Measurements from ENCODE around the gene MAPKAPK3.

The MAPKAPK3 gene

DNA sequence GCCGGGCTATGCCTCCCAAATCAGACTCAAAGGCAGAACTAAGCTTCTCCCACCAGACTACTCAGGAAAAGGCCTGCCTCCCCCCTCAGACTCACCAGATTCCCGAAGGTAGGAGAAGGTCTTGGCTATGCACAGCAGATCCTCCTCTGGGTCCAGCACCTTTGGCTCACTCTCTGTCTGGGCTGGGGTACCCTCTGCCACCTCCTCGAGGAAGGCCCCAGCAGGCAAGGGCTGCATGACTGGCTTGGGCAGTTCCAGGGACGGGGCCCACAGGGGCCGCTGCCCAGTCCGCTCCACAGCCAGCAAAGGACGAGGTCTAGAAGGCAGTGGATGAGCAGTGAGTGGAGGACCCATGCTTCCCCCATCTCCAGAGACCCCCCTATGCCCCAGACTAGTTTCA lies 8.7 kb upstream of the MAPKAPK3 start:
- no peak for DNase-seq (ENCODE audit: low read depth in 2 of 2)

DNA sequence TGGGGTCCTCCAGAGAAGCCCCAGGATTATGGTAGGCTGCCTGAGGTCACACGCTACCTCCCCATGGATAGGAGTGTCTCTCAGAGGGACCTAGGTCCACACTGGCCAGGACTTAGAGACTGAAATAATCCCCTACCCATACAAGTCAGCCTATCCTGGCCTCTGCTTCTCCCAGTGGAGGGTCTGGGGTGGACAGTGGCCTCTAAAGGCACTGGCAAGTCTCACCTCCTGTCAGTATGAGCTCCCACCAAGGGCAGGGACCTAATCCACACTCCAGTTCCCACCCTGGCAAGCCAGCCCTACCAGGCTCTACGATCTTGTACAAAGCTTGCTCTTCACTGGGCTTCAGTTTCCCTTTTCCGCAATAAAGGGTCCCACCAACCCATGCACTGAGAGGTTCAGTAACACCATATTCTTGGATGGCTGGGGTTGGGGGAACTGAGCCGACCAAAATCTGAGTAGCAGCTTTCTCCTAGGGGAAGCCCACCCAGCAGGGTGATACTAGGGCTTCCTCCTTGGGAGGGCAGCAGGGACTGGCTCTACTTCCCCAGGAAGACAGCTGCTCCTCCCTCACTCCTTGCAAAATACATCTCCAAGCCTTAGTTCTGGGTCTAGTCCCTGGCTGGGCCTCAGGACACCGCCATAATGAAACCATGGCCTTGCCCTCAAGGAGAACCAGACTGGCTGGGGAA lies 7.7 kb upstream of the MAPKAPK3 start:
- no peak for DNase-seq (ENCODE audit: low read depth in 2 of 2)

DNA sequence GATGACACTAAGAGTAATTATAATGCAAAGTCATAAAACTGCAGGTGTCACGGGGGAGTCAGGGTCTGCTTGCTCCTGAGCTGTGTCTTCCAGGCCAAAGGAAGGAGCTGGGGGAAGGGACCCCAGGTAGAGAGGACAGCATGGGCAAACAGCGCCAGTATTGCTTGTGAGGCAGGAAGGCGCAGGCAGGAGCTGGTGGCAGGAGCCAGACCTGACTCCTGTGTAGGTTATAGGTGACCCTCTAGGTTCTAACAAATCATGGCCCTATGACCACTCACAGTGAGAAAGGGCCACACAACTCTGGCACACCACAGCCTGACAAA lies 7.2 kb upstream of the MAPKAPK3 start:
- DNase-seq (ENCODE audit: low read depth in 2 of 2) = no peak

DNA sequence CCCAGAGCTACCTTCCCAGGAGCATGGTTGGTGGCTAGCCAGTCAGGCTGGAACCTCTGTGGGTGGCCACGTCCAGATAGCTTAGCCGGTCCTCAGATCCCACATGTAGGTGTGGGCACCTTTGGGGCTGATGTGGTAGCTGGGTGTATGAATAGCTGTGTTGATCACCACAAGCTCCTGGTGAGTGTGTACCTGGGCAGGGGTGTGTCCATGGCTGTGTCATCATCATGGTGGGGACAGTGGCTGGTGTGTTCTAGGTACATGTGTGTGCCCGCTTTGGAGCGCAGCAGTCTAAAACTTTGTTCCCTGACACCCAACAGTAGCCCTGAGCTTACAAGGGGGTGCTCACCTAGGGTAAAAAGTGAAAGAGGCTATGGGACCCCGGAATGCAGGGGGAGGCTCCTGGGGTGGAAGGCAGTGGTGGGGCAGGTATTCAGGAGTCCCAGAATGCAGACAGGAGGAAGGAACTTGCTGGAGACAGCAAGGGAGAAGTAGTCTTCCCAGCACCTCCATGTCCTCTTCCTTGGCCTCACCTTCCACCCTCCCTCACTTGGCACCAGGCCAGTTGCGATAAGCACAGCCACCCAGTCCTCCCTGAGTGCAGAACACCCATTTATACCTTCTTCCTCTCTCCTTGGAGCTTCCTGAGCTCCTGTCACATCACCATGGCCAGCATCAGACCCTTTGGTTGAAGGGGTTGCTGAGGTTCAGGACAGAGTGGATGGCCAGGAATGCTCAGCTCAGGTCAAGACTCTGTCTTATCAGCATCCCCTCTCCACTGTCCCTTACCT lies 6.6 kb upstream of the MAPKAPK3 start:
- no peak for DNase-seq (ENCODE audit: low read depth in 2 of 2)

DNA sequence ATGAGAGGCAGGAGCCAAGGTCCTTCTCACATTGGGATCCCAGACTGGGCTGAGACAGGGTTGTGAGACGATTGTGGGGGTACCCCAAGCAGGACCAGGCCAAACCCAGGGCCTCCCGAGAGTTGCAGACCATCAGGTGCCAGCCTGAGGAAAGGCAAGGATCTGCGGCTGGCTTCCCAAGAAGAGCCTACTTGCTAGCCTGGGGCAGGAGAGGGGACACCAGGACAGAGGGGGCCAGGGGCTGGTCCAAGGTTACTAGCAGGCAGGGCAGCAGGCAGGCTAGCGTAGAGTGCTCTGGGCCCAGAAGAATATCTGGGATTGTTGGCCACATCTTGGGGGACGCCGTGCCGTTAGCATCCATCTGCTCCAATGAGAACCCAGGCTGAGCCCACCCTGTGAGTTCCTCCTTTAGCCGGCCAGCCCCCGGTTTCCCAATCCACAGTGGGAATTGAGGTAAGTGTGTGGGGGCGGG lies 5.9 kb upstream of the MAPKAPK3 start:
- no peak for DNase-seq (ENCODE audit: low read depth in 2 of 2)

DNA sequence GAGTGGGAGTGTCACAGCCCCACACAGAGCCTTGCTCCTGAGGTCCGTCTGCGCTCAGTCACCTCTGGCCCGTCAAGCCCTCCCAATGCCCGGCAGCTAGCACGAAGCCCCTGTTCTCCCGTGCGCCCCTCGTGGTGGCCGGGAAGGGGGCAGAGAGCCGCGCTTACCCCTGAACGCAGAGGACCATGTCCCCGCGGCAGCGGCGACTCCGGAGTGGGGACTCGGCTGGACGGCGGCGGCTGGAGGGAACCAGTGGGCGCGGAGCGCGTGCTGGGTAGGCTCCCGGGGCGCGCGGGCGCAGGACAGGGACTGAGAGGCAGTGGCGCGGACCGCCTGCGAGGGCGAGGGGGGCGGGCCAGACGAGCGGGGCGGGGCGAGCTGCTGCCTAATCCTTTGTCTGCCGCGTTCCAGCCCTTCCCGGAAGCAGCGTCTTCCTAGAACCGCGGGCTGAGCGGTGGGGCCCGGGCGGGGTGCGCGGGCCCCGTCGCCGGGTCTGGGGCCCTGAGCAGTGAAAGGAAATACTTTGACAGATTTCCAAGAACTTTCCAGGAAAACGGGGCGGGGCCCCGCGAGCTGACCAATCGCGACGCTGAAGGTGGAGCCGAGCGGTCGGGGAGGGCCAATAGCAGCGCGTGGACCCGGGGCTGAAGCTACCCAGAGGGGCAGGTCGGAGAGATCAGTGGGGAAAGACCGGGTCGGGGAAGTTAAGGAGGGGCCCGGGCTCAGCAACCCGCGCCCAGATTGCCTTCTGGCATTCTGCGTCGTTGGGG lies 5.3 kb upstream of the MAPKAPK3 start, which contains the start of gene CISH:
TSS of gene CISH (minus strand) at position 311 of the 770 bp plus-strand sequence. CDS start at position 187, 124 bp downstream.
- DNase-seq (ENCODE audit: low read depth in 2 of 2) = peak; percentile 97 to 99

DNA sequence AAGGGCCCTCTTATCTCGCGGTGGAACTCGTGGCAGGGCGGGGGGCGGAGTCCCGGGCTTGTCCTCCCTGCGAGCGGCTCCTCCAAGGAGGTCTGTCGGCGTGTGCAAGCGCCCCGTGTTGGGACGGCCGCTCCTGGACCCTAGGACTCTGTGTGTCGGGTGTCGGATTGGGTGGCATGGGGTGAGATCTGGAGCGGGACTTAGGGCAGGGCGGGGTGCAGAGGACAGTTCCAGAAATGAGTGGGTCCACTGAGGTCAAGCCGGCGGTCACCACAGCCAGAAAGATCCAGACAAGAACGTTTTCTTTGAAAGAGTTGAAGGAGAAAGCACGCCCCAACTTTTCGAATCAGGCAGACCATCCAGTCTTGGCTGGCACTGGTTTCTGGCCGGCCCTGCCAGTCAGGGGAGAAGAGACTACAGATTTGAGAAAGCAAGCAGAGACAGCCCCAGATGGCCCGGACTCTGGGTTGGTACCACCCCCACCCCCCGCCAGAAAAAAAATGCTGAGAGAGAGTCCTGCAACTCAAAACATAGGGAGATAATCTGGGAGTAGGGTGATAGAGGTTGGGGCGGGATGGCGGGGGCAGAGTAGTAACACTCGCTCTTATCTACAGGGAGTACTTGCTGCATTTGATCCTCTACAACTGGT lies 4.6 kb upstream of the MAPKAPK3 start:
- DNase-seq (ENCODE audit: low read depth in 2 of 2) = no peak

DNA sequence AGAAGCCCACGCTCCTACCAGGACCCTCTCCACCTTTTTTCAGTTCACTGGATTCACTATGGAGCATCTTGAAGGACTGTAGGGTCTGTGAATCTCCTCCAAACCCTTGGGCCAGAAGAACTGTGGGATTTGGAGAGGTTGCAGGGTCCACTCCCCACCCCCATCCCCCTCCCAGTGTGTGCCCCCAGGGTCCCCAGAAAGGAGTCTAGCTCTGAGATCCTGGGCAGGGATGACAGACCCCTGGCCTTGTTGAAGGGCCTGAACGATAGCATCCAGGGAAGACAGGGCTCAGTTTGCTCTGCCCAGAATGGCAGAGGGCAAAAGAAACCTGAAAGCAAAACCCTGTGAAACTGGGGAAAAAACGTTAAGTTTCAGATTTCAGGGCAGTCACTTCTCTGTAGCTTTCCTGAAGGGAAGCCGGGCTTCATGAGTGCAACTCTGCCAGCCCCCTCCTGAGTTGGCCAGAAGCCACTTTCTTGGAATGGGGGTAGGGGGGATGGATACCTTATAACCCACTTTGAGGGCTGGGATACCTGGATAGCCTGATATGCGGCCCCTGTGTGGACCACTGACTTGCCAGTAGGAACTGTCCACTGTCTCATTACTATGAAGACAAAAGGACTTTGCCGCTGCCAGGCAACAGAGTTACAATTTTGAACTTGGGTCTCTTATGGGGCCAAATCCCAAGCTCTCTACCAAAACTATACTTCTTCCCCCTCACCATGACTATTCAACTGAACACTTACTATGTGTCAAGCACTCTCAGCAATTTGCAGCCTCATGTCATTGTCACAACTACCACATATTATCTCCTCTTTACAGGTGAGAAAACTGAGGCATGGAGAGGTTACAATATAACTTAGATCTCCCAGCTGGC lies 3.7 kb upstream of the MAPKAPK3 start:
- DNase-seq (ENCODE audit: low read depth in 2 of 2) = no peak

DNA sequence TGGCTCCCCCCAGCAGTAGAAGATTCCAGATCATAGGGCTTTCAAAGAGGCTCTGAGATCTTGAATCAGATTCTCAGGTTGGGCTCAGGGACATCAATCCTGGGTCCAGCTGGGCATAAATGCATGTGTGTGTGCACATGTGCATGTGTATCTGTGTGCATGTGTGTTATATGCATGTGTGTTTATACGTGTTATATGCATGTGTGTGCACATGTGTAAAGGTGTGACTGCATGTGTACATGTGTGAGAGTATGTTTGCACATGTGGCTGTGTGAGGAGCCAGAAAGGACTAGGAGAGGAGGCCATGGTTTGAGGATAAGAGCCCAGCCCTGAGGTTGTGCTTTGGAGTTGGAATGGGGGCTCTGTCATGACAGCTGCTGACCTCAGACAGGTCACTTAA lies 1.8 kb upstream of the MAPKAPK3 start:
- no peak for DNase-seq (ENCODE audit: low read depth in 2 of 2)

DNA sequence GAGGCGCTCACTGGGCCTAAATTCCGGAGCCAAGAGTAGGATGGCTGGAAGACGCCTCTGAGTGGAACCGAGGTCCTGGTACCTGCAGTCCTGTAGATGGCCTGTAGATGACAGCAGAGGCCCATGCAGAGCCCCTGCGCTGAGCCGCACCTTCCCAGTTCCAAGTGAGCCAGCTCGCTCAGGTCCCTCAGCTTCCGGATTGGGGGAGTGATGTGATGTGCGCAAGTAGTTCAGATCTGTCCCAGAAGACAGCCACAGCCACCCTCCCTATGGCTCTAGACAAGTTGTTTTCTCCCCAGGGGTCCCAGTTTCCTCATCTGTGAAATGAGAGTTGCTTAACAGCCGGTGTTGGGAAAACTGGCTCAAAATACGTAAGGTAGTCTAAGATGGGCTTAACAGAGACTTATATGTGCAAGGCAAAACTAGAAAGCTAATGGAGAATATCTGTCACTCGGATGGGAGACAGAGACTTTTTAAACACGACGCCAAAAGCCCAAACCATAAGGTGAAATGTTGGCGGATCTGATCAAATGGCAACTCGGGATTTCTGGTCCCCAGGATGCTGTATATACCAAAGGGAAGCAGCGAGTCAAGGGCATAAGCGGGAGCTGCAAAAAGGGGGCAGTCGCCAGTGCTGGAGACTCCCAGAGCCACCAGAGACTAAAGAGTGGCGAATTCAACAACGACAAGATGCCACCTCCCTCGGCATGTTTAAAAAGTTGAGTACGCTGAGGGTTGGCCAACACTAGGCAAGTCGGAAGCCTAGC lies 765 bp upstream of the MAPKAPK3 start:
- DNase-seq (ENCODE audit: low read depth in 2 of 2) = peak; percentile 74 to 75

DNA sequence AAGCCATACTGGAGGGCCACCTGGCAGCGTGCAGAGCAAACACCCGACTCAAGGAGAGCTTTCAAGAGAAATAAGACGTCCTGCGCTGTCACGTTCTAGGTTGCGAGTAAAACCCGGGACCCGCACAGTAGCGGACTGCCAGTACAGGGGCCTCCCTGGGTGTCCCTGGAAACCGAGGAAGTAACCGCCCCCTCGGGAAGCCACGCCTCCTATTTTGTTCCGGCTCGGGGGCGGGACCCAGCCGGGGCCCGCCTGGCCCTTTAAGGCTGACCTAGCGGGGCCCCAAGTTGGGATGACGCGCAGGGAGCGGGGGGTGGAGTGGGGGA lies 218 bp upstream of the MAPKAPK3 start:
- peak; percentile 92 to 93 for DNase-seq (ENCODE audit: low read depth in 2 of 2)

DNA sequence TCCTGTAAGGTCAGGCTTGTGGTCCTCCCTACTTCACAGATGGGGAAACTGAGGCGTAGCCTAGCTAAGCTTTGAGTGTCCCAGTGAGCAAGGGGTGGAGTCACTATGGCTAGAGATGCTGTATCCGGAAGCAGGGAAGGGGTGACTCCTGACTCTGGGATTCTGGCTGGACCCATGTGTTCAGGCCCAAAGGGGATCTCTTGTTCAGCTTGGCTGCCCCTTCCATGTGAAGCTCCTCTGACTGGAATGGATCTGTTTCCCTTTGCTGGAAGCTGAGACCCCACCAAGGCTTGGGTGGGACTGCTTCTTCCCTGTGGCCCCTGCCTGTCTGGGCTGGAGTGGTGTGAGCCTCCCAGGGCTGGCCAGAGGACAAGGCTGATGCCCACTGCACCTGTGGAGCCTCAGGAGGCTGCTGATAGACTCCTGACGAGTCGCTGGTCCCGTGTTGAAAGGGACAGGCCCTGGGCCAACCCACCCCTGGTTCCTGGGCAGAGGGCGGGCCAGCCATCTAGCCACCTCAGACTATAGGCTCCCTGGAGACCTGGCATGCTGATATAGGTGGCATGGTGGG lies 1.0 kb downstream of the MAPKAPK3 start:
- DNase-seq (ENCODE audit: low read depth in 2 of 2) = no peak

DNA sequence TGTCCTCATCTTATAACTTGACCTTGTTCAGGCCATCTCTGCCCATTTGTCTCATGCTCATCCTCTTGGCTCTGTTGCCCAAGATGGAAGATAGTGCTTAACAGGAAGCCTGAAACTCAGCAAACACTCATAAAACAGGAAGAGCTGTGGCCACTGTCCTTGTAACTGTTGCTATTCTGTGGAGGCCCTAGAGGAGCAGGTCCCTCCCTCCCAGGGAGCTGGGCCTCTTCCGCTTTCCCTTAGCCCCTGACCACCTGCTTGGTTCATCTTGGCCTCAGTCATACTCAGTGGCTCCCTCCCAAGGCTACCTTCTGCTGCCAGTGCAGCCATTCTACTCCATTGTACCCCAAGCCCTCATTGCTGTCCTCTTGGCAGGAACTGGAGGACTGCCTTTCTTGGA lies 3.5 kb downstream of the MAPKAPK3 start:
- no peak for DNase-seq (ENCODE audit: low read depth in 2 of 2)

DNA sequence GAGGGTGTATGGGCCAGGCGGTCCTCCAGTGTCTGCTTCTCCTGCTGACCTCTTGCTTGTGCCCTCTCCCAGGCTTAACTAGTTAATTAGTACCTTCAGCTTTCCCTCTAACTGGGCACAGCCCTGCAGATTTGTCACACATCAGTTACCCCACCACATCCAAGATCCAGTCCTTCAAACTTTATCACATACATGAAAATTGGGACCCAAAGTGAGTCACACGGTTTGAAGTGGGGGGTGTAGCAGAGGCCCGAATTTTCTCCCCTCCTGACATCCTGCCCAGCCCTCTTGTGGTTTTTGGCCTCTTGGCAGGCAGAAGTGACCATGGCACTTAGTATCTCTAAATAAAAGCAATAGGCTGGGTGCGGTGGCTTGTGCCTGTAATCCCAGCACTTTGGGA lies 3.9 kb downstream of the MAPKAPK3 start:
- no peak for DNase-seq (ENCODE audit: low read depth in 2 of 2)

DNA sequence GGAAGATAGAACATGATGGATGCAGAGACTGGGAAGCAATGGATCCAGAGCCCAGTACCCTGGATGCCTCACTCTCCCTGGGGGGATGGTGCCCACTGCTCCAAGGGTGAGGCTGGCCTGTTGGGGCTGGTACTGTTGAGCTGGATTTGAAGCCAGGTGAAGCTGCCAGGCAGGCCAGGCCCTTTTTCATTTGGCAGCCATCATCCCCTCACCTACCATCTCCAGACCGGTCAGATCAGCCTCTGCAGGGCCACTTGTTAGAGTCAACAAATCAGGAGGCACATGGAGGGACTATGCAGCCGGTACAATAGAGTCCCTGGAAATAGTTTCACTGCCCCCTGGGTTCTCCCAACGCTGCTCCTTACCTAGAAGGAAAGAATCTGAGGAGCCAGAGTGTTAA lies 5.9 kb downstream of the MAPKAPK3 start:
- no peak for DNase-seq (ENCODE audit: low read depth in 2 of 2)

DNA sequence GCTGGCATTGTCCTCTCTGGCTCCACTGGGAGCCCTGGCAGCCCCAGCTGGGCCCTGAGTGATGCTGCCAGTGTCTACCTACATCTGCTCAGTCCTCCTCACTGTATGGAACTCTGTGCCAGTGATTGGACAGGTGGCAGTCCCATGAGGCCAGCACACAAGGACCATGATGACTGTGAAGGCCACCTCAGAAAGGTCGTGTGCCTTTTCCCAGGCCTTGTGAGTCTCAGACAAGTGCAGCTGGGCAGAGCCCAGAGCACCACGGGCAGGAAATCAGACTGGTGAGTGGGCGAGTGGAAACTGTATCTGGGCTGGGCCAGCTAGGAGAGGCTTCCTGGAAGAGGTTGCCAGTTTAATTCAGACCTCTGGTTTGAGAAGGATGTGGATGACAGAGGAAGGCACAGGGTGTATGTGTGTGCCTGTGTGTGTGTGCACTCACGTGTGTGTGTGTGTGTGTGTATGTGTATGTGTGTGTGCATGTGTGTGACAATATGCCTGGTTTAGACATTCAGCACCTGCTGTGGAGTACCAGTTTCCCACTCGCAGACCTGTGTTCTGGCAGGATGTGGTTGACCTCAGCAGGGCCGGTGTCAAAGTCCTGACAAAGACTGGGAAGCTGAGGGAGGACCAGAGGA lies 7.0 kb downstream of the MAPKAPK3 start:
- DNase-seq (ENCODE audit: low read depth in 2 of 2) = peak in 1 of 2 donors; percentile 52

DNA sequence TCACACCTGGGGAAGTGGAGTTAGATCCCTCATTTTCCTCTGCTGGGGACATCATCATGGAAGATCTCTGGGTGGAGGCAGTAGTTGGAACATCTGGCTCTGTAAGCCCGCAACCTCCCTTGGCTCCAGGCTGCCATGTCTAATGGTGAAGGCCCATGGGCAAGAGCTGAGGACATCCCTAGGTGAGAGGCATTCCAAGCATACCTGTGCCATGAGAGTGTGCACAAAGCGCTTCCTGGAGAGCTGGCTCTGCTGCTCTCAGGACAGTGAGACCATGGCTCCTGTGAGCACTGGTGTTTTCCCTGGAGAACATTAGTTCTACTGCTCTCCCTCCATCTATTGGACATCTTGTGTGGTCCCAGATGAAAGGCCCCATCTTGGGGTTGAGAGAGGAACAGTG lies 7.7 kb downstream of the MAPKAPK3 start:
- DNase-seq (ENCODE audit: low read depth in 2 of 2) = no peak

DNA sequence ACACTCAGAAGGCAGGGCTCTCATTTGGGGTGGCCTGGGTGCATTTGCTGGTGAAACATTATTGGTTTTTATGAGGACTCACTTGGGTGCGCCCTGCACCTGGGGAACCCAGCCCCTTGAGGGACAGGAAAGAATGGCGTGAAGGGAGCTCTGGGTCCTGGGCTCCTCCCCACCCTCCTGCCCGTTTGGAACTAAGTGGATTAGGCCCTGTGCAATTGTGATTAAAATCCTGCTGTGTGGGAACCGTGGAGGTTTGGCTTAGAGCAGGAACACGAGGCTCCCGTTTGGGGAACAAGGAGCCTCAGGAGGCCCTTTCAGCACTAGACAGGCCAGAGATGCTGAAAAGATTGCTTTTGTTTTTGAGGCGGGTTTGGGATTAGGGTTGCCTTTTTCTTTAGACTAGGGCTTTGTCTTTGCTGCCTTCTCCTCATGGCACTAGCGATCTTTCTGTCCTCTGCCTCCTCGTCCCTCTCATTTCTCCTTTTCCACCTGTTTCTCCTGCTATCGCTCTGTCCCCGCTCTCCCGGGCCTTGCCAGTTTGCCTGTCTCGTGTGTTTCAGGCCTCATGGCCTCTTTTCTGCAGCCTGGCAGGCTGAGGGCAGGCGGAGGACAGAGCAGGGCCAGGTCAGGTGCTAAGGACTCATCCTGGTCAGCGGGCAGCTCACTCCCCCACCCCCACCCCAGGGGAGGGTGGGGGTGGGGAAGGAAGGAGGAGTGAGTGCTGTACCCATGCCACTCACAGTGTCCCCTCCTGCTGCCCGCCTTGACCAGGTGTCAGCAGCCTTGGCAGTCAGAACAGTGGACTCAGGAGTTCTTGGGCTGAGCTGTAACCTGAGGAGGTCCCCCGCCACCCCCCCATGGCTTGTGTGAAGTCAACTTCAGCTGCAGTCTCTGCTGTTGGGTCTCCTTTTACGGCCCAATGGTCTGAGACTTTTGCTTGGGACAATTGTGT lies 8.6 kb downstream of the MAPKAPK3 start:
- no peak for DNase-seq (ENCODE audit: low read depth in 2 of 2)
